NCI-H187 (cell line): ENCODE results near the gene PCDHGB5.

Experiments used
- DNase-seq, 2 experiments: peaks; one replicate each; lab custom pipeline; 2025; lab: John Stamatoyannopoulos, UW

PCDHGB5 gene

DNA sequence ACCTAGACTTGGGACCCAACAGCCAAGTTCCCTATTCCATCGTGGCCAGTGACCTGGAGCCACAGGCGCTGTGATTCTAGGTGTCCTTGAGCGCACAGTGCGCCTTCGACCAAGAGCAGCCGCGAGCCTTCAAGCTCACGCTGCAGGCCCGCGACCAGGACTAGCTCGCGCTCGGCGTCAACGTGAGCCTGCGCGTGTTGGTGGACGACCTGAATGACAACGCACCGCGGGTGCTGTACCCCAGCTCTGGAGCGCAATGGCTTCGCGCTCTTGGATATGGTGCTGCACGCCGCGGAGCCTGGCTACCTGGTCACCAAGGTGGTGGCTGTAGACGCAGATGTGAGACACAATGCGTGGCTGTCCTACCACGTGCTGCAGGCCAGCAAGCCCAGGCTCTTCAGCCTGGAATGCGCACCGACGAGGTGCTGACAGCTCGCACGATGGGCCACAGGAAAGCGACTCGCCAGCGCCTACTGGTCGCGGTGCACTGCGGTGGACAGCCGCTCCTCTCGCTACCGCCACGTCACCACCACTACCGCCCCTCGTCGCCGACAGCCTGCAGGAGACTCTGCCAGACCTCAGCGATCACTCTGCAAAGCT is 43.9 kb downstream of the PCDHGB5 start:
- no peak for DNase-seq
